CD4-positive, alpha-beta T cell treated with Interleukin-17A for 4 hours (primary cell): ENCODE measurements around the gene NDRG4.

Source experiments
- DNase-seq: peaks from one replicate; pipeline ENCODE4 v3.0.0-alpha.2; 2020; ENCODE audit warnings: mixed read lengths

The NDRG4 gene

DNA sequence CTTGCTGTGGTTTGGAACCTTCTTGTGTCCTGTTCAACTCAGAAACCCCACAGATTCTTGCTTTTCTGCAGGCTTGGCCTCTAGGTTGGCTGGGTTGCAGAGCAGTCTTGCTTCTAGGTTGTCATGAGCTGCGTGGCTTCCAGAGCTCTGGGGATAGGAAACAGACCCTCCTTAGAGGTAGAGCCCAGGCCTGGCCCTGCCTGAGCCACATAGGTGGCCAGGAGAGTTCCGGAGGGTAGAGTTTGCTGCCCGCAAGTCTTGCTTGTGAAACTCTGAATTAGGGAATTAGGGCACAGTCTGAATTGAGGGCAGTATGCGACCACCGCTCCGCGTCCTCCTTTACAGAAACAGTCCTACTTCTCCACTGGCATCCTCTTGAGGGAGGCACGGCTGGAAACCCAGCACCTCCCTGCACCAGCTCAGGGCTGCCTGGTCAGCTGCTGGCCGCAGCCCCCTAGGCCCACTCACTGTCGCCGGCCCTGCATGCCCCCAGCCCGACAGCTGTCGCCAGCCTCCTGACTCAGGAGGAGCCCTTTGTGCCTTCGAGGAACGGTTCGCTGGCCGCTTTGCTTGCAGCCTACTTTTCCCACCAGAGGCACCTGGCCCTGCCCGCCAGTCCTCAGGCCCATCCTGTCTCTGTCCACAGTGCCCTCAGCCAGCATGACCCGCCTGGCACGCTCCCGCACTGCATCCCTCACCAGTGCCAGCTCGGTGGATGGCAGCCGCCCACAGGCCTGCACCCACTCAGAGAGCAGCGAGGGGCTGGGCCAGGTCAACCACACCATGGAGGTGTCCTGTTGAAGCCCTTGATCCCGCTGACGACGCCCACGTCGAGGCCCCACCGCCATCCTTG lies 11.1 kb downstream of the NDRG4 start:
- no peak for DNase-seq

DNA sequence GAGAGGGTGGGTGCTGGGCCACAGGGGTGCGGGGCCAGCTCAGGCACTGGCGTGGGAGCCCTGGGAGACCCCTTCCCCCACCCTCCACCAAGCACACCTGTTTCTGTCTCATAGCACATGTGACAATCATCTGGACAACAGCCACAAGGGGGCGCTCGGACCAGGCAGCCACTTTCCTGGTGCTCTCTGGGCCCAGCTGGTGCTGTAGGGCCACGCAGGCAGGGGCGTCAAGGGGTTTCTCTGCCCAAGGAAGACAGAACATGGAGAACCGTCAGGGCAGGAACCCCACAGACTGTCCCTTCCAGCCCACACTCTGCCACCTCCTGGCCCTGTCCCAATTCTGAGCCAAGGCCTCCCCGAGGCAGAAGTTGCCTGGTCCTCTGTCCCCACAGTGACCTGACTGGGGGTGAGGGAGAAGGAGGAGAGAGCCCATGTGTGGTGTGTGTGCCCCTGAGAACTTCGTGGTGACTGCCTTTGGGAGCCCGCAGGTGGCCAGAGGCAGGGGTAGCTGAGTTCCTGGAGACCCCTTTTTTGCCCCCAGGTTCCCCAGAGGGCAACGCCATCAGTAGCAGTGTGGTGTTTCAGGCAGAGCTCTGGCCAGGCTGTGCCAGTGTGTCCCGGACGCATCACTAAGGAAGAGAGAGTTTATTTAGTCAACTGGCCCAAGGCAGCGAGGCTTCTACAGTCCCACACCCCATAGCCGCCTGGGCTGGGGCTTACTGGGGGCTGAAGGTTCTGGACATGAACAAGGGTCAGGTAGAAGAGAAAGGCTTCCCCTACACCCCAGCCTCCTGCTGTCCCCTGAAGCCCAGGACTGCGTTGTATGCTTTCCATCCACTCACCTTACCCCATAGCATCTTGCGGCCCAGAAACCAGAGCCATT lies 12.2 kb downstream of the NDRG4 start:
- peak; percentile 92 for DNase-seq

DNA sequence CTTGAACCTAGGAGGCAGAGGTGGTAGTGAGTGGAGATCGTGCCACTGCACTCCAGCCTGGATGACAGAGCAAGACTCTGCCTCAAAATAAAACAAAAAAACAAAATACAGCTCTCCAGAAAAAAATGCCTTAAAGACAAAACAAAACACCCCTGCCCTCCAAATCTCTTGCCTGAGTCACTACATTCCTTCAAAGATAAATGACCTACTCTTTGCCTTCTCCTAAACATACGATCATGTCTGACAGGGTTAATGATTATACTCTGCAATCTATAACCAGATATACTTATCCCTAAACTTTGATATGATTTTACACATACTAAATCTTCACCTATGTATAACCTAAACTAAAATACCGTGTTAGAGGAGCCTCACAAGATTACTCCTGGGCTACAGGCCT lies 13.9 kb downstream of the NDRG4 start:
- DNase-seq: no peak

DNA sequence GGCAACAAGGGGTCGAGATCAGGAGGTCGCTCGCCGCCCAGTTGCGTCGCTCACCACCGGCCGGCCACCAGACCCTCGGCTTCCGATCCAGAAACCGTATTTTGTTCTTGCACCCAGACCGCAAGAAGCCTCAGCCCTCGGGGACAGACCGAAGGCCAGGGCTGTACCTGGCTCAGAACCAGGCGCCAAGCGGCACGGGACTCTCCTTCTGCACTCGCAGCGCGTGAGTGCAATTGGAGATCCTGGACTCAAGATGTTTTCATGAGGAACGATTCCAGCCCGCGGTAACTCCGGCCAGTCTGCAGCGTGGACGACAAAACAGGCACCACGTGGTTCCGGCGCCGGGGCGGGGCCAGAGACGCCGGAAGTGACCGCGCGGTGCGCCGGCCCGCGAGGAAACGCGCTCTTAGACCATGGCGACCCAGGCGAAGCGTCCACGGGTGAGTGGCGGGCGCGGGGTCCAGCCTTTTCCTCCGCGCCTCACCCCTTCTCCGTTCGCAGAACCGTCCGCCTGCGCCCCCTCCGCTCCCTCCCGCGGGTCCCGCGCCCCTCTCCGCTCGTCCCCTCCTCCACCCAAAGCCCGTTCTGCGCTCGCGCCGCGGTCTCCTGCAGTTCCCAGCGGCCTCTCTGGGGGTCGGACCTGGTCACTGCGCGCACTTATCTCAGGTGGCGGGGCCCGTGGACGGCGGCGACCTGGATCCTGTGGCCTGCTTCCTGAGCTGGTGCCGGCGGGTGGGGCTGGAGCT lies 15.4 kb downstream of the NDRG4 start, which contains the start of gene SETD6:
TSS of gene SETD6 (plus strand) at position 393 of the 746 bp plus-strand sequence. CDS start at position 414, 21 bp downstream.
- DNase-seq: peak; percentile 74

DNA sequence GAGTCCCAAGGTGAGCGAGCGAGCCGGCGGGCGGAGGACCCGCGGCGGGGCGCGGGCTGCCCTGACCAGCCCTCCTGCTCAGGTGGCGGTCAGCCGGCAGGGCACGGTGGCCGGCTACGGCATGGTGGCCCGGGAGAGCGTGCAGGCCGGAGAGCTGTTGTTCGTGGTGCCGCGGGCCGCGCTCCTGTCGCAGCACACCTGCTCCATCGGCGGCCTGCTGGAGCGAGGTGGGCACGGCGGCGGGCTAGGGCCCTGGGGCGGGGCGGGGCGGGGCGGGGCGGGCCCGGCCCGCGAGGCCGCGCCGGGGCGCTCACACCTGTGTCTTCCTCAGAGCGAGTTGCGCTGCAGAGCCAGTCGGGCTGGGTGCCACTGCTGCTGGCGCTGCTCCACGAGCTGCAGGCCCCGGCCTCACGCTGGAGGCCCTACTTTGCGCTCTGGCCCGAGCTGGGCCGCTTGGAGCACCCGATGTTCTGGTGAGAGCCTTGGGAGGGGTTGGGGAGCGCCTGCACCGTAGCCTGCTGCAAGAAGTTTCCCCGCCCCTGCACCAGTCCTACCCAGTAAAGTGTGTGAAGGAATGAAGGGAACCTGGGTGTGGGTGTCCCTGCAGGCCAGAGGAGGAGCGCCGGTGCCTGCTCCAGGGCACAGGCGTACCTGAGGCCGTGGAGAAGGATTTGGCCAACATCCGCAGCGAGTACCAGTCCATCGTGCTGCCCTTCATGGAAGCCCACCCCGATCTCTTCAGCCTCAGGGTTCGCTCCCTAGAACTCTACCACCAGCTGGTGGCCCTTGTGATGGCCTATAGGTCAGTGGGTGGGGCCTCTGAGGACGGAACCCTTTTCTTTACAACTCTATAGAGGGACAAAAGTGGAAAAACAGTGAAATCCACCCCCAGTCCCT lies 16.2 kb downstream of the NDRG4 start:
- DNase-seq: peak; percentile 65

DNA sequence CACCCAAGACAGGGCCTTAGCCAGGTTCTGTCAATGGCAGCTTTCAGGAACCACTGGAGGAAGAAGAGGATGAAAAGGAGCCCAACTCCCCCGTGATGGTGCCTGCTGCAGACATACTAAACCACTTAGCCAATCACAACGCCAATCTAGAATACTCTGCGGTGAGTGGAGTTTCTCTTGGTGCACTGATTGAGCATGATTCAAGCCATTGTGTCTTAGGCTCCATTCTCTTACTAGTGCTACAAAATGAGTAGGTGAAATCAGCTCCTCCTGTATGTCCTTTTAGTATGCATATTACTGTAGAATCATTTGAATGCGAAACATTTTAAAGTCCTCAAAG lies 16.8 kb downstream of the NDRG4 start:
- no peak for DNase-seq

DNA sequence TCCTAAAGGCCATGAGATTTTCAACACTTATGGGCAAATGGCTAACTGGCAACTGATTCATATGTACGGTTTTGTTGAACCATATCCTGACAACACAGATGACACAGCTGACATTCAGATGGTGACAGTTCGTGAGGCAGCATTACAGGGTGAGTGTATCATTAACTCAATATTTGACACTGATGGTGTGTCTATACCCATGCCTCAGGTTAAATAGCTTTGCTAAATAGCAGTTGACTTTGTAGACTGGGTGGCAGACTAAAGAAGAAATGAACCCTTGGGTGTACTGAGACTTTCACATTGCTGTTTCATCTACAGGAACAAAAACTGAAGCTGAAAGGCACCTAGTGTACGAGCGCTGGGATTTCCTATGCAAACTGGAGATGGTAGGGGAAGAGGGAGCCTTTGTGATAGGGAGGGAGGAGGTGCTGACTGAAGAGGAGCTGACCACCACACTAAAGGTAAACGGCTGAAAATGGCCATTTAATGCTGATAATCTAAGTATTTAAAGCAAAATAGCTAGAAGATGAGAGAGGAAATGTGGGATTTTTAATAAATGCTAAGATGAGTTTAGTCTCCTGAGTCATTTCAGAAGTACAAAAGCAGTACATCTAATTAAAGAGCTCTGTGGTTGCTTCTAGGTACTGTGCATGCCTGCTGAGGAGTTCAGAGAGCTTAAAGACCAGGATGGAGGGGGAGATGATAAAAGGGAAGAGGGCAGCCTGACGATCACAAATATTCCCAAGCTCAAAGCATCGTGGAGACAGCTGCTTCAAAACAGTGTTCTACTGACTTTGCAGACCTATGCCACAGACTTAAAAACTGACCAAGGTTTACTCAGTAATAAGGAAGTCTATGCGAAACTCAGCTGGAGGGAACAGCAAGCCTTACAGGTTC lies 18.4 kb downstream of the NDRG4 start:
- DNase-seq: no peak

DNA sequence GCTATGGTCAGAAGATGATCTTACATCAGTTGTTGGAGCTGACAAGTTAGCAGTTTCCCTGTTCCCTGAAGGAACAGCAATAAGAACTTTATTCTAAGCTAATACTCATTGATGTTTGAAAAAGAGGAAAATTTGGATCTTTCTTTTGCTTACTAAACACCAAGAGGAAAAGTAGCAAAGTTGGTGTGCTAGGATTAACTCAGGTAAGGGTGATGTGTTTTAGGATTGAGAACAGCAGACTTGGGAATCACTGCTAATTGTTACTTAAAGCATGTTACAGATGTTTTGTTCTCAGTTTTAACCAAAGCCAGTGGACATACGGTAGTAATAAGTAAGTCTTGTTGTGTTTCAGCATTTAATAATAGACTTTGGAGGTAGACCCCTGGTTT lies 19.0 kb downstream of the NDRG4 start:
- DNase-seq: no peak

DNA sequence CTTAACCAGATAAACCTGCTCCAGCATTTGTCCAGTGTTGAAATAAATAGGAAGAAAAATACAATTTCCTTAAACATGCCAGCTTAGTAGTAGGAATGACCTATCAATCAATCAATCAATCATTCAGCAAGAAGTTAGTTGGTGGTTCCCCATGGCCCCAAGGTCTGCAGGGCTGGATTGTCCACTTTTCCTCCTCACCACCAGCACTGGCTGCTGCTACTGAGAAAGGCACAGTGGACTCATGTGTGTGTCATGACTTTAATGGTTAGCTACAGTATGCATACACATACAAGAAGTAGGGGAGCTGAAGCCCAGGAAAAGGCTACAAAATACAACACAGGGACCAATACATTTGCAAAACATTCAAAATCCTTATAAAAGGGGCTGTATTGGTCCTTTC lies 19.8 kb downstream of the NDRG4 start:
- DNase-seq: no peak

DNA sequence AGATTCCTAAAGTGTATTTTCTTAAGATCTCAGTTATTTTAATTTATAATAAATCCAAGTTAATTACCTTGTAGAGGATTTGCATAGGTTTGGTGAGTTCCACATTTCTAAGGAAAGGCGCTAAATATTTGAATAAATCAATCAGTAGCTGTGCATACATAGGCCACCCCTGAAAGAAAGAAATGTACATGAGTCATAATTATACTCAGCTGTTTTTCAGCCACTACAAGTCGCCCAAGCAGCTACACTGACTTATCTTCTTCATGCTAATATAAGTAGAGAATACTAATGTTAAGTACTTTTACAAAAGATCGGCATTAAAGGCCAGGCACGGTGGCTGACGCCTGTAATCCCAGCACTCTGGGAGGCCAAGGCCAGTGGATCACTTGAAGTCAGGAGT lies 30.2 kb downstream of the NDRG4 start:
- DNase-seq: no peak

DNA sequence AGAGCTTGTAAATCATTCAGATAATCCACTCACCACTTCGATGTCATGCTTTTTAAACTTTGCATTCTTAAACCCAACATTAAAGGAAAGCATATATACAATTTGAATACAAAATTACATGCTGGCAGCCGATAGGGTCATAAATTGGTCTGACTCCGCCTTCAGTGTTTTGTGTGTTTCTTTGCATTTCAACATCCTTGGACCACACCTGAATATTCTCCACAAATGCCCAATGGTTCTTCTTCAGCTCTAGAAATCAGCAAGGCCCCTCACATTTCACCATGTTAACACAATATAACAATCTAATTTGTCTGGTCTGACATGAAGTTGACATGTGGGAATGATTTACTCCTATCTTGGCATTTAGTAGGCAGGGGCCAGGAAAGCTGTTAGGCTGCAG lies 32.5 kb downstream of the NDRG4 start:
- no peak for DNase-seq

DNA sequence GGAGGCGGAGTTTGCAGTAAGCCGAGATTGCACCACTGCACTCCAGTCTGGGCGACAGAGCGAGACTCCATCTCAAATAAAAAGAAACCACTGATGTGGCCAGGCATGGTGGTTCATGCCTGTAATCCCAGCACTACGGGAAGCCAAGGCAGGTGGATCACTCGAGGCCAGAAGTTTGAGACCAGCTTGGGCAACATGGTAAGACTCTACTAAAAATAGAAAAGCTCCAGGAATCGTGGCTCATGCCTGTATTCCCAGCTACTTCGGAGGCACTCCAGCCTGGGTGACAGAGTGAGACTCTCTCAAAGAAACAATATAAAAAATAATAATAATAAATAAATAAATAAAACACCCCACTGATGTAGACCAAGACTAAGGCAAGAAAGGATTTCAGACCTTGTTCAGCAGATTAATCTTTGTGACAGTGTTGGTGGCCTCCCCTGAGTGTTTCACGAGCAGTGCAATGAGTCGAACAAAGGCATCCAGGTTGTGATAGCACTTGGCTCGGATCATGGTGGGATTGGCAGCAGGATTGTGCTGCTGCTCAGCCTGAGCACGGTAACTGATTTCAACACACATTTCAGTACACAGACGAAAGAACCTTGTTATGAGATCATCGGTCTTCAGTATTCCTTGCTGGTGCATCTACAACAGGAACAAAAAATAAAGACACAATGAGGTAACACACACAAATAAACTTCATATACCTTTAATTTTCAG lies 34.0 kb downstream of the NDRG4 start:
- DNase-seq: no peak

DNA sequence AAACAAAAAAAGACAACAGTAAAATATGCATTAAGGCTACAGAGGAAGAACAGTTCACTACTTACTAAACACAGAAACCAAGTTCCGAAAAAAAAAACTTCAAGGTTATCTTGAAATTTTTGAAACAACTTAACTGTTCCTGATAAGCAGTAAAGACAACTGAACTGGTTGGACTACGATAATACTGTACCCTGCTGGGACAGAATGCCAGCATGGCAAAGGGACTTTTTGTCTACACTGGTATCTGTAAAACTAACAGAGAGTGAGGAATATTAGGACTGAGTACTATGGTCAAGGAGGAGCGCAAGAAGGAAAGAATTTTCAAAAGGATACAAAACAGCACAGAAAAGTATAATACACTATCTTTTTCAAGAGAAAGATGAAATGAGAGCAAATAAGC lies 35.2 kb downstream of the NDRG4 start:
- no peak for DNase-seq

DNA sequence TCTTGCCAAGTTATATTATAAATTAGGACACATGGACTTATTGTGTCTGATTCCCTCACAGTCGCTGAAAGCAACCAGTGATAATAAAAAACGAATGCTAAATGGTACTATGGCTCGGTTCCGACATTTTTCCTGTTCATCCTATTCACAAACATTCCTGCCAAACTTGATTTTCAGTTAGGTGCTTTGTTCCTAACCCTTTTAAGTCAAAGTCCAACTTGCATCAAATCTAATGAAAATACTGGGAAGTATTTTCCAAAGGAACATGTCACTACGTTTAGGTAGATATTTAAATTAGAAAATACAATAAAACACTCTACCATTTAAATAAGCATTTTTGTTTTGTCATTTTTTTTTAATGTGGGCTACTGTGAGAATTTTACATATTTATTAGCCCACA lies 36.3 kb downstream of the NDRG4 start:
- no peak for DNase-seq

DNA sequence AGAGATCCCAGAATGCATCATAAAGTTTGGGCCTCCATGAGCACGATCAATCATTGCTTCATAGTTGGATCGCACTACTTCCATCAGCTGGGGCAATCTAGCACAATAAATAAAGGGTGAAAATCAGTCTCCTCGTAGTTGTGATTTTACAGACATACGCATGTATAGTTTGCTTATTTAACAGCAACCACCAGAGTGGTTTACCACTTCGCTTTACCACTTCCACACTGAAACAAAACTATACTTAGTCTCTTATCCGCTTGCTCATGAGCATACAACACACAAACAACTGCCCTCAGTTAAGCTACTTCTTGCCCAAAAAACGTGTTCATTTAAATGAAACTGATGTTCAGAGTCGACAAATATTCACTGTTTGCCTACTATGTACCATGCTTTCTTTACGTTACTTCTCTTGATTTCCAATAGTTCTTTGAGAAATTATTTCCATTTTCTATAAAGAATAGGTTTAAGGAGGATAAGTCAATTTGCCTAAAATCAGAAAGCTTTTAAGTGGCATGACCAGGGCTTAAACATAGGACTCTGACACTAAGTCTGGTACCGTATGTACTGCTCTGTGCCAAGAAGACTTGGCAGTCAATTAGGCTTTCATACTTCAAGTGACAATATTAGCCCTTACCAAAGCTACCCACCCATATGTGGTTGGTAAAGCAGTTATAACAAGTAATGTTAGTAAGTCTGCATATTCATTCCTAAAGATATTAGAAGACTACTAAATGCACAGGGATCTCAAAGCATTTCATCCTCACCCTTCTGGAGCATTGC lies 37.4 kb downstream of the NDRG4 start:
- no peak for DNase-seq

DNA sequence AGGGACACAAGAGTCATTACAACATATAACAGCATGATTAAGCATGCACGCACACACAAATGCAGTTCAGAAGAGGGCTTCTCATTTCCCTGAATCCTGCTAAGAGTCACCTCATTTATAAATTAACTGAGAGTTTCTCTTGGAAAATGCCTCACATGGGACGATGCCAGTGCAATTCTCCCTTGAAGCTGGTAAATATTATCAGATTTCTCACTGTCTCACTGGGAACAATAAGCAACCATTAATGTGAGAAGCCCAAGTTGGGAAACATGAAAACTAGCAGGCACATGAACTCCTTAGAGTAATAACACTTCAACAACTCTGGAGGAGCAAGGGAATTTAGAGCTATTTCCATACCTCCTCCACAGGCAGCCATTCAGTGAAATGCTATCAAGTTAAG lies 41.8 kb downstream of the NDRG4 start:
- no peak for DNase-seq

DNA sequence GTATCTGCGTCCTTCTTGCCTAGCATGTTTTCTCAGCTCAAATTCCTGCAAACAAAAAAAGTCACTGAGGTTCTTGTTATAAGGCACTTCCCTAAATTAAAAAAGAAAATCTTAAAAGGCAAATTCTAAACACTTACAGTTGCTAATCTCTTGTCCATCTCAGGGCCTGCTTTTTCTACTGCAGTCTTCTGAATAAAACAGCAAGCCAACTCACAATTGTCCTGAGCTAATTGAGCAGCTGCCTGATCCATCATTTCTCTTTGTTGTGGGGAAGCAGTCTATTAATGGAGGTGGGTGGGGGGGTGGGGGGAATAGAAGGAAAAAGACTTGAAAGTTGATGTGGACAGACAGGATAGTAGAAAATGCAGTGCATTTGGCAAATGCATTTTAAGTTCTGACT lies 42.3 kb downstream of the NDRG4 start:
- no peak for DNase-seq

DNA sequence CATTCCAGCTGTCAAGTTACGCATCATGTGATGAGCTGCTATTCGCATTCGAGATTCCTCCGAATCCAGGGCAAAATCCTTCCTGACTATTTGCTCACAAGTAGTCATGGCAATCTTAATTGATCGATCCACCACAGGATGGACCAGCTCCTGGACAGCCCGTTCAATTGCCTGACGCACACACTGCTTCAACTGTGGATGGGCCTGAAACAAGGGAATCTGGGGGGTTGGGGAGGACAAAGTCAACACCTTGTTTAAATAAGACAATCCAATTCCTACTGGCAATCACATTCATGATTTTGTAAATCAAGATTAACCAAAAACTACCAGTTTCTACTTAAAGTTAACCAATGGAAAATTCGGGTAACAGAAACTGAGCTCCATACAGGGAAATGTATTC lies 43.7 kb downstream of the NDRG4 start:
- no peak for DNase-seq

DNA sequence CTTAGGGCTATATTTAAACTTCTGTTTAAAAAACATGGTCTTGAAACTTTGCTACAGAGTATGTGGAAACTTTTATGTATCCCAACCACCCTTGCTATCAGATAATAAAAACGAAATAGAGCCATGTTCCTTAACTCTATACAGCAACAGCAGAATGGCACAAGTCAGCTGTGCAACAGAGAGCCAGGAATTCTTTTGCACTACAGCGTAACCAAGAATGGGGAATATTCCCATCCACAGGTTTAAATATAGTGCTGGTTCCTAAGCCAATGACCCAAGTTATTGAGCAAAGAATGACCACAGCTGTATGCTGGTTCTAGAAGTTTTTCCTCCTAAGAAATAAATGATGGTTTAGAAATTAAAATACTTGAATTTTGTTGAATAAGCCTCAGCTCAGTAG lies 48.4 kb downstream of the NDRG4 start:
- DNase-seq: no peak

DNA sequence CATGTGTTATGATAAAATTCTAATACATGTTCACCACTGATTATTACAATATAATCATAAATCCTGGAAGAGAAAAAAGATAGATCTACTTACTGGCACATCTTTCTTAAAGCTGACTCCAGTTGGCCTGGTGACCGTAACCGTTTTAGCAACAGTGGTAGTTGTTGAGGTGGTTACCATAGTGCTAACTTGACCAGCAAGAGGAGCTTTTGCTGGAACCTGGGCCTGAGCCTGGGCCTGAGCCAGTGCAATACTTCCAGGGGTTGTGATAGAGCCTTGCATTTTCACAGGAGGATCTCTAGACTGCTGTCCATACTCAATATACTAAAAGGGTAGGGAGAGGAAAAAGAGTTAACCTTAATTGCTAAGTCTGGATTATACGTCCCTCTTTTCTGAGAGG lies 51.6 kb downstream of the NDRG4 start:
- no peak for DNase-seq
